Stimulated activated CD4-positive, alpha-beta T cell treated with anti-CD3 and anti-CD28 coated beads, Interleukin-15, amount 100 ng/mL, for 24 hours (primary cell): ENCODE results near the gene TUBG2.
"Not testable (repeated sequence)": the region's sequence is repeated elsewhere in the genome, so short reads cannot be mapped to it uniquely, and the experiment has no call there.

Source experiments
- DNase-seq: peaks from one replicate; pipeline ENCODE4 v3.0.0-alpha.2; 2020

Gene TUBG2

DNA sequence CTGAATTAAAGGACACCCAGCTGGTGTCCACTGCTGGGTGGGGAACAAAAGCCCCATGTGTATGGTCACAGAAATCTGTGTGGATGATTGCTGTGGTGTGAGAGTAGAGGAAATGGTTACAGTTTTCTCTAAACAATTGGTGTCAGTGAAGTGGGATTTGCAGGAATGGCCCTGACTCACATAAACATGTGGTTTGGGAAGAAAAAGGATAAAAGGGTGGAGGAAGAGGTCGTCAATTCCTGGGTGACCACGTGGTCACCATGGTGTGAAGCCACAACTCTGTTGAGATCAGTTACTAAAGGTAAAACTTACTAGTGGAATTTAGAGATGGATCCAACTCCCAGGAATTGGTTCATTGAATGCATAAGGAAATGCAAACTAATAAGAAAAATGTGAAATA lies 3.6 kb upstream of the TUBG2 start:
- DNase-seq = no peak

DNA sequence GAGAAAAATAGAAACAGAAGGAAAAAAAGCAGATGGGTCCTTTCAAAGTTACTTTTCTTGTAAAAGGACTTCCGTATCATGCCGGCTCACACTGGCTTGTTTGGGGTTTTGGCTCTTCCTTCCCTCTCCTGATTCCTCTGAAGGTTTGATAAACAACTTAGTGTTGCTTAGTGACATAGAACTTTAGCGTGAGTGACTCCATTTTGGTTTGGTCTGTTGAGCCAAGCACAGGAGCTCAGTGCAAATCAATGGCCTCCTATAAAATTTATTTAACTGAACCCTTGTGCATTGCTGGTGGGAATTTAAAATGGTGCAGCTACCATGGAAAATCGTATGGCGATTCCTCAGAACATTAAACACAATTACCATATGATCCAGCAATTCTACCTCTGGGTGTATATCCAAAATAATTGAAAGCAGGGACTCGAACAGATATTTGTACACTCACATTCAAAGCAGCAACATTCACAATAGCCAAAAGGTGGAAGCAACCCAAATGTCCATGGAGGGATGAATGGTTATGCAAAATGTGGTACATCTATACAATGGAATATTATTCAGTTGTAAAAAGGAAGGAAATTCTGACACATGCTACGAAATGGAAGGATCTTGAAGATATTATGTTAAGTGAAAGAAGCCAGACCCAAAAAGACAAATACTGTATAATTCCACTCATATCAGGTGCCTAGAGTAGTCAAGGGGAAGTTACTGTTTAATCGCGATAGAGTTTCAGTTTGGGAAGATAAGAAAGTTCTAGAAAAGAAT lies 1.1 kb upstream of the TUBG2 start:
- no peak for DNase-seq

DNA sequence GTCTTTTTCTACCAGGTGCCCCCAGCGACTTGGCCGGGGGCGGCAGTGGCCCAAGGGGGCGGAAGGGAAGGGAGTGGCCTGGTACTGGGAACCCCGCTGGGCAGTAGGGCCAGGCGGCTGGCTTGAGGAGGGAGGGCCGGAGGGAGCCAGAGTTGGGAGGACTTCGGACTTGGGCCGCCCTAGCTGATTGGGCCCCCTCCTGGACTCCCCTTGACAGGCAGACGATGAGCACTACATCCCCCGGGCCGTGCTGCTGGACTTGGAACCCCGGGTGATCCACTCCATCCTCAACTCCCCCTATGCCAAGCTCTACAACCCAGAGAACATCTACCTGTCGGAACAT lies 819 bp downstream of the TUBG2 start:
- not testable (repeated sequence) for DNase-seq

DNA sequence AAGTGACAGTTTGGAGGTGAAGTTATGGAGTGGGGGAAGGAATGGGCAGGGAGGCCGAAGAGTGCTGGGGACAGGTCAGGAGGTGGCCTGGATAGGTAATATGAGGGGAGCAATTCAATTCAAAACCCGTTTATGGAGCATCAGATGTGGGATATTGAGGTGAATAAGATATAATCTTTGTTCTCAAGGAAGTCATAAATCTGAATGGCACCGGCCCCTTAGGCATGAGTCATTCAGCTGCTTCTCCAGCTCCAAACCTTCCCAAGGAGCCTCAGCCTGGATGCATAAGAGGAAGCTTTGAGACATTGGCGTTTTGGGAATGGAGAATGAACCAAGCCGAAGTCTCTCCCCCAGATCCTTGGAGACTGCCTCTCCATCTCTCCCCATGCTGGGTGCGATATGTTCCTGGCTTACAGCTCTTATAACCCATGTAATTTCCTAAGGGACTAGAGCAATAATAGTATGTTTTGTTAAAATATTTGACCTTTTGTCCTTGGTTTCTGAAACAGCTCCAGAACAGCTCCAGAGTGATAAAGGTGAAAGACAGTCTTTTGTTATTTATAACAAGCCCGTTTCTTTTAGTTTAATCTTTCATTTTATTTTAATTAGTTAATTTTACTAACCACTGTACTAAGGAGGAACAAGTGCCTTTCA lies 1.7 kb downstream of the TUBG2 start:
- no peak for DNase-seq

DNA sequence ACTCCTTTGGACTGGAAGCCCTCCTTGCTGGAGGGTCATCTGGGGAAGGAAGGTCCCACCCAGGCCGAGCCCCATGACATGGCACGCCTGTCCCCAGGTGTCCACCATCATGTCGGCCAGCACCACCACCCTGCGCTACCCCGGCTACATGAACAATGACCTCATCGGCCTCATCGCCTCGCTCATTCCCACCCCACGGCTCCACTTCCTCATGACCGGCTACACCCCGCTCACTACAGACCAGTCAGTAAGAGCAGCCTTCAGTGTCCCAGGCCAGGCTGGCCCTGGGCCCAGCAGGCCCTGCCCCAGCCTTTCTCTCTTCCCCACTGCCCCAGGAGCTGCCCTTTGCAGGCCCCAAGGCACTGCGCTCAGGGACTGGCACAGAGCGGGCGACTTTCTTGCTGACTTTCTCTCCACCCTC lies 6.5 kb downstream of the TUBG2 start:
- DNase-seq = no peak

DNA sequence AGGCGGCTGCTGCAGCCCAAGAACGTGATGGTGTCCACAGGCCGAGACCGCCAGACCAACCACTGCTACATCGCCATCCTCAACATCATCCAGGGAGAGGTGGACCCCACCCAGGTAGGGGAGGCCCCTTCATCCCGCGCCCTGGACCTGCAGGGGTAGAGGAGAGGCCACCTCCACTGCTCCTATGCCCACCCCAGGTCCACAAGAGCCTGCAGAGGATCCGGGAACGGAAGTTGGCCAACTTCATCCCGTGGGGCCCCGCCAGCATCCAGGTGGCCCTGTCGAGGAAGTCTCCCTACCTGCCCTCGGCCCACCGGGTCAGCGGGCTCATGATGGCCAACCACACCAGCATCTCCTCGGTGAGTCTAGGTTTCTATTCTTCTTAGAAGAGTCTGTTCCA lies 7.0 kb downstream of the TUBG2 start:
- DNase-seq = not testable (repeated sequence)

DNA sequence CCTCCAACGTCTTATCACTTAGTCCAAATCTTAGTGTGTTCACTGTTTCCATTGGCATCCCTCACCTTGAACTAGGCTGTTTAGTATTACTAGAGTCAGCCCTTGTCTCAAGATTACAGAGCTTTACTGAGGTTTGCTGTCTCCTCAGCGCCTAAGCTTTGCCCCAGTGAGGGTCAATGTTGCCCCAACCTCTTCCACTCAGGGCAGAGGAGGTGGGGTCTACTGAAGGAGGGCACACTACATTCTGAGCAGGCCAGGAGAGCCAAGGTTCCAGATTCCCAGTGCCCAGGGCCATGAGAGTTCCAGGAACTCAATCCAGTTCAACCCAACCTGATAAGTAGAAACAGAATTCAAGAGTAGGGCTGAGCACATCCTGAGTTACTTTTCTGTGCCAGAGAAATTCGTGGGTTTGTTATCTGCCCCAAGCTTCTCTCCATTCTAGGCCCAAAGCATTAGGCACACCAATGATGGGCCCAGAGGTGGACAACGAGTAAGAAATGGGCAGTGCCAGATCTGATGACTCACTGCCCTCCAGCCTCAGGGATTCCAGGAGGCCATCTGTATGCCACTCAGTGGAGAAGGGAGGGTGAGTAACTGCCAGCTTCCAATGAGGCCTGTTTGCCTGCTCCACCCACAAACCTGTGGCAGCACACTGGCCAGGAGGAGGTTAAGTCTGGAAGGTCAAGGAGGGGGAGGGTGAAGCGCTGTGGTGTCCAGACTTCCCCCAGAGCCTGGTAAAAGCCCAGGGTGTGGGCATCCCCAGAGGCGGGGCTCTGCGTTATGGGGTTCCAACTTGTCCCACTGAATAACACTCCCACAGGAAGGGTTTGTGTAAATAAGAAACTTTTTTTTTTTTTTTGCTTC lies 8.2 kb downstream of the TUBG2 start:
- DNase-seq = no peak

DNA sequence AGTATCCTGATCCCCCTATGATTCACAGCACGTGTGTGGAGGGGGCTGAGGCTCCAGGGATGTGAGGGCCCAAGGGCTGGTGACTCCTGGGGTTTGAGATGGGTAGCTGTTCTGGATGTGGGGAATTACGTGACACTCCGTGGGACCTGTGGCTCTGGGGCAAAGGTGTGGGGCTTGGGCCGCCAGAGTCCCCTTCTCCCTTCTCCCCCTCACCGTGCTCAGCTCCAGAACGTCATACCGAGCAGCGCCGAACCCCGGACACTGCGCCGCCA lies 10.6 kb downstream of the TUBG2 start:
- no peak for DNase-seq

DNA sequence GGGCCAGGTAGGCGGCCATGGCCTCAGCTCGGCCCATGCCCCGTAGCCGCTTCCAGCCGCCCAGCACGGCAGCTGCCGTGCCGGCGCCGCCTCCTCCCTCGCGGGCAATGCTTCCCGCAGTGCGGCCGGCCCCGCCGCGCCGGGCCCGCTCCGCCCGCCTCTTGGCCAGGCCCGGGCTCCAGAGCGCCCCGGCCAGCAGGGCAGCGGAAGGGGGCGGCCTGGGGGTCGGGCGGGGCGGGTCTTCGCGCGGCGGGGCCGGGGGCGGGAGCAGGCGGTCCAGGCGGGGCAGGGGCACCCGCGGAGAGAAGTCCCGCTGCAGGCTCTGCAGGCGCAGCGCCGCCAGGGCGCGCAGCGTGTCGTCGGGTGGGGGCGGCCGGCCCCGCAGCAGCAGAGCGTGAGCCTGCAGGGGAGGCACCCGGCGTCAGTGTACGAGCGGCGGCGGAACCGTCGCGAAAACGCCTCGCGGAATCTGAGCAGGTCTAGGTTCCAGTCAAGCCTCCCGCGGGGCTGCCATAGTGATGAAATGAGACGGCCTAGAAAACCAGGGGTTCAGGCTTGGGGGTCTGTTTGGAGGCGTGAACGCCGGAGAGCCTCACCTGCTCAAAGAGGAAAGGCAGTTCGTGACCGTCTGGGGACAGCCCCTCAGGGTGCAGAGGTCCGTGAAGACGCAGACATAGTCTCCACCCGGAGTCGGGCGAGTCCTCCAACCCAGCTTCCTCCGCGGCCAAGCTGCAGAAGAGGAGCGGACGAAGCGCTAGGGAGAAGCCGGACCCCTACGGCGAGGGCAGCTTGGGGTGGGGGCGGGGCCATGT lies 11.1 kb downstream of the TUBG2 start:
- DNase-seq = peak; percentile 57

DNA sequence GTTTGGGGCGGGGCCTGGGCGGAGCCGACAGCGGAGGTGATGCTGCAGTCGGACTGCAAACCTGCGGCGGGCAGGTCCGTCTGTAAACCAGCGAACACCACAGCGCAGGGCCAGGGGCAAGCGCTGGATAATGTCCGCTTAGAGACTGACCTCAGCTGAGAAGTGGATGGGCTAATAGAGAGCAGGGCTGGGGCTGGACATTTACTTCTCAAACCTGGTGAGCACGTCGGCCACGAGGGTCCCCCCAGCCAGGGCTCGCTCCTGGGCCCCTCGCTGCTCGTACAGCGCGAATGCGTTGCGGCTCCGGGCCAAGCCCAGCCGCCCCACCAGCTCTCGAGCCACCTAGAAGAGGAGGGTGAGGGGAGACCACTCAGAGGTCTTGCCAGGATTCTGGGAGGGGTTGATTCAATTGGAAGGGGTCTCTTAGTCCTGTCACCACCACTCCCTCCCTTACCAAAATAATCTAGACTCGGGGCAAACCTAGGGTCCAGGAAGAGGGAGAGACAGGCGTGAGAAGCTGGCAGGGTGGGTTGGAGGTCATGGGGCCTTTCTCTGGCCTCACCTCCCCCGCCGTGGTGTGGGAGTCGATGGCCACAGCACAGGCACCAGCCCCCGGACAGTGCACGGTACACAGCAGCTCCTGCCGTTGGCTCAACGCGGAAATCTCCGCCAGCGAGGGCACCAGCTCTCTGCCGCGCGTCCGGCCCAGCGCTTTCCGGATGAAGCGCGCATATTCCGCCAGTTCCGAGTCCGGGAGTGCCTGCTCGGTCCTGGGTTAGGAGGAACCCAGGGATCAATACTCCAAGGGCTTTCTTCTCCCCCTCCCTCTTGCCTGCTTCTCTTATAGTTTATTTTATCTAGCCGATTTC lies 11.9 kb downstream of the TUBG2 start:
- DNase-seq = no peak

DNA sequence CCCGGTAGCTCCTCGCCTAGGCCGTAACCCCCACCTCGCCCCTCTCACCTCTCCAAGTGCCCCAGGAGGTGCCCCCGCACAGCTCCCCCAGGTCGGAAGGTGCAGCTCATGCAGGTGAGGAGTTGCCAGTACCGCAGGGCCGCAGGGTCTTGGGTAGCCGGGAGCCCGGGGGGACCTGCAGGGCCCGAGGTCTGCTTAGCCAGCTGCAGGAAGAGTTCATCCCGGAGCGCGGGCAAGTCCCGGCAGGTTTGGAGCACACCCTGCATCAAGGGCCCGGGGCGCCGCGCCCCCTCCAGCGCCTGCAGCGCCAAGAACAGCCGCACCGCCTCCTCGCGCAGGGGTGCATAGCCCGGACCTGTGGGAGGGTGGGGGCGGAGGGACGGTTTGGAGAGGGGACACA lies 13.0 kb downstream of the TUBG2 start:
- no peak for DNase-seq

DNA sequence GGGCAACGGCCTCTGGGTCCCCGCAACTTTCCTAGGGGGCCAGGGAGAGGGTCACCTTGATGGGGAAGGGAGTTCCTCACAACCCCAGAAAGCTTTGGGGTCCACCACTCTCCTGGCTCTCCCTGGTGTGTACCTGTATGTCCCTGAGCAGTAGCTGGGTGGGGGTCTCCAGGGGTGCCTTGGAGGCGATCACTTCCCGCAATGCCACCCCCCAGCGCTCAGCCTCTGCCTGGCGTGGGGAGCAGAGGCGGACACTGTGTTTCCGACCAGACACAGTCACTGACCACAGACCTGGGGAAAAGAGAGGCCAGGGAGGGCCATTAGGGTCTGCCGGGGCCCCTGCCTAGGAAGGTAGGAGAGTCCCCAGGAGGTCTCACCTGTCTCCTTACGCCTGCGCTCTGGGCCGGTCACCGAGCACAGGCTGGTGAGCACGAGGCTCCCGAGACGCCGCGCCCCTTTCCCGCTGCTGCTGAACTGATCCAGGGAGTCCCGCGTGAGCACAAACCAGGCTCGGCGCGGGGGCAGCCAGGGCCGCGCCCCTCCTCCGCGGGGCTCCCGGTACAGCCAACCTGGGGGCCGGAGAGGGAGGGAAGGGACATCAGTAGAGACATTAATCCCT lies 14.3 kb downstream of the TUBG2 start:
- DNase-seq = no peak

DNA sequence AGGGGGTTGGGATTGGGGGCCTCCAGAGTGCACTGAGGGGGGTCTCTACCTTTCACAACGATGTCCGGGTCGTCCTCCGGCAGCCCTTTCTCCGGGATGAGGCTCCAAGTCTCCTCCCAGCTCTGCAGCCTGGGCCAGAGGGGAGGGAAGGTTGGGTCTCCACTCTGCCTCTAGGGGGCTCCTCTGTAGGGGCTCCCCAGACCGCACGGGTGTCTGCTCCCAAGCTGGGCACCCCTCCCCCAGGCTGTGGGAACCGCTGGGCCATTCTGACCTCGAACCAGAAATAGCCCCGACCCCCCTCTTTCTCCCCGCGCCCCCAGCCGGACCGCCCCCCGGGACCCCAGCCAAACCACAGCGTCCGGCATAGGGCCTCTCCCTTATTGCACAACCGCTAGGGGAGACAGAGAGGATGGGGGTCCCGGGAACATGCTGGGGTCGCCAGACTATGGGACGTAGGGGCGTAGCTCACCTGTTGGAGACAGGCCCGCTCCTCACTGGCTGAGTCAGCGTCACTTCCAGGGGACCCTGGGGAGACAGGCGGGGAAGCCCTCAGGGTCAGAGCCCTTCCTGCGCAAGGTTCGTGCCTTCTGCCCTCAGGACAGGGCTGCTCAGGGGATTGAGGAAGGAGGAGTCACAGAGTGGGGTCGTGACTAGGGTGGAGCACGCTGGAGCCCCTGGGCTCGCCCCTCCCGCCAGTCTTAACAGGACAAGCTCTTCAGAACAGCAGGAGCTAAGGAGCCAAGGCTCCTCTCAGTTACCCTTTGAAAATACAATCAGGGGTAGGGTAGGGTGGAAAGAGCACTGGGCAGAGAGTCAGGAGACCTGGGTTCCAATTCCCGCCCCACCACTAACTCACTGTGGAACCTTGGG lies 15.0 kb downstream of the TUBG2 start:
- no peak for DNase-seq

DNA sequence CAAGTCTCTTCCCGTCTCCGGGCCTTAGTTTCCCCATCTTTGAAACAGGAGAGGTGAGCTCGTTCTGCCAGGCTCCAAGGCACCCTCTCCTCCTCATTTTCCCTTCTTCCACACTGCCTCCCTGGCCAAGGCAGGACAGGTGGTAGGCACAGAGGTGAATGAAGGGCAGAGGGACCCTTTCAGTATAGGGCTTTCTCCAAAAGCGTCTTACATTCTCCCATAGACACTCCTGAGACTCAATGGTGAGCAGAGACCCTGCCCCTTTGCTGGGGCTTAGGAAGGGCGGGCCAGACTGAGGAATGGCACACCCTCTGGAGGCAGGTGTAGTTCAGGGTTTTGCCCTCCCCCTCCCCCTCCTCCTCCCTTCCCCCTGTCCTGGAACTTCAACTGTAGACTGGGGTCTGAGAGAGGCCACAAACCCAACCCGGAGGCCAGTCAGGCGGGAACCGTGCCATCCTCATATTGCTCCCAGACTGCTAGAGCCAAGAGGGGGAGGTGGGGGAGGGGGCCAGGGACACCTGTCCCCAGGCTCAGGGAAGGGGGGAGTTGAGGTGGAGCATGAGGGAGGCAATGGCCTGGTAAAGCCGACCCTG lies 15.8 kb downstream of the TUBG2 start:
- DNase-seq = no peak

DNA sequence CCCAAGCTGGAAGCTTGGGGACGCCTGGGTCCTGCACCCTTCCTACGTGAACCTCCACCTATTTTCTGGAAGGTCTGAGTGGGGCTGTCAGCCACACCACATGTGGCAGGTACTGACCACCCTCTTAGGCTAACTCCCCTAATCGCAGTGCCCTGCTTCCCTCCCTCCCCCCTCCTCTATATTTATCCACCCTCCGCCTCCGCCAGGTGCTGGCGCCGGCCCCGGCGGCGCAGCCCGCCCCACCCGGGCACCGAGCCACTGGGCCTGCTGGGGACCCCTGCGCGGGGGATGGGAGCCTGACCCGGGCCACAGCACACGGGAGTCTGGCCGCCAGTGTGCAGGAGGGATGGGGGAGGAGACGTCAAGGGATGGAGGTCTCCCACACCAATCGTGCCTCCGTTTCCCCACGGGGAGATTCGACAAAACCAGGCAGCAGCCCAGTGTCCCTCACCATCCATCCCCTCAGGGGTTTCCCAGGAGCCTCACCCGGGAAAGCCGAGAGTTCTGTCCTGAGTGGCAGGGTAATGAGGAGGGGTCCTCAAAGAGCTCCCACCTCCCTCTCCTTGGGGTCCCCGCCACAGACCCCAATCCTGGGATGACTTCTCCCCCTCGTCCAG lies 16.4 kb downstream of the TUBG2 start:
- no peak for DNase-seq

DNA sequence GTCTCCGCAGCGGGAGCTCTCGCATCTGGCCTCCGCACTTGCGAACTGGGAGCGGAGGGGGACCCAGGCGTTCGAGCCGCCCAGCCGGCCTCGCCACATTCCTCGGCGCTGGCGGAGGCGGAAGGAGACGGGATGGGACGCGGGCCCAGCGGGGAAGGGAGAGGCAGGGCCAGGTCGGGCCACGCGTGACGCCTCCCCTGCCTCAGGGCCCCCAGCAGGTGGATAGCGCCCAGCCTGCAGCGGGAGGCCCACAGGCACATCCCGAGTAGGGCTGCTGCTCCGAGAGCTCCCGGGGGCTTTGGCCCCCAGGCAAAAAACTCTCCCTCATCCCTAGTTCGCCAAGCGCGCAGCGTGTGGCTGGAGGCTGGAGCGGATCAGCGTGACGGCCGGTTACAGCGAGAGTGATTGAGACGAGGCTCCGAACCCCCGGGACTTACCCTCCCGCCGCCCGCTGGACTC lies 16.9 kb downstream of the TUBG2 start:
- no peak for DNase-seq

DNA sequence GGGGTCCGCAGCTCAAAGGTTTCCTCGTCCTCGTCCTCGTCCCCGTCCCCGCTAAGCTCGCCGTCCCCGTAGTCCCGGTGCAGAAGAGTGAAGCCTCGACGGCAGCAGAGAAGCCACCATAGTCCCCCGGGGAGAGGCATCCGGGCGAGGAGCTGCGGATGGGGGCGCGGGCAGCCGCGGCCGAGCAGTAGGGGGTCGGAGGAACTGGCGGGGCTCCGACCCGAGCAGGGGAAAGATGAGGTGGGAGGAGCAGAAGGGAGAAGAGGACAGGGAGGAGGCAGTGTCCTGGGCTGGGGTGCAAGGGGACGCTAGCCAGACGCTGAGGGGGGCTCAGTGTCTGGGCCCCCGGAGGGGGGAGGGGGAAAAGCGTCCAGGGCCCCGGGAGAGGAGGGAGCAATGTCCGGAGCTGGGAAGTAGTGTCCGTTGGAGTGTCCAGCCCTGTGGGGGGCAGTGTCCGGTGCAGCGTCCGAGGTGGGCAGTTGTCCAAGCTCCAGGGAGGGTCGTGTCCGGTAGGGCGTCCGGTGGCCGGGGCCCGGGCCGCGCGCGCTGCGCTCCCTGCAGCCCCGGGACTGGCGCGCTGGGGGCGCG lies 17.4 kb downstream of the TUBG2 start, which contains the start of gene PLEKHH3:
PLEKHH3 (minus strand) TSS at position 571 of the 588 bp plus-strand sequence; CDS start at position 140, 431 bp downstream.
- no peak for DNase-seq

DNA sequence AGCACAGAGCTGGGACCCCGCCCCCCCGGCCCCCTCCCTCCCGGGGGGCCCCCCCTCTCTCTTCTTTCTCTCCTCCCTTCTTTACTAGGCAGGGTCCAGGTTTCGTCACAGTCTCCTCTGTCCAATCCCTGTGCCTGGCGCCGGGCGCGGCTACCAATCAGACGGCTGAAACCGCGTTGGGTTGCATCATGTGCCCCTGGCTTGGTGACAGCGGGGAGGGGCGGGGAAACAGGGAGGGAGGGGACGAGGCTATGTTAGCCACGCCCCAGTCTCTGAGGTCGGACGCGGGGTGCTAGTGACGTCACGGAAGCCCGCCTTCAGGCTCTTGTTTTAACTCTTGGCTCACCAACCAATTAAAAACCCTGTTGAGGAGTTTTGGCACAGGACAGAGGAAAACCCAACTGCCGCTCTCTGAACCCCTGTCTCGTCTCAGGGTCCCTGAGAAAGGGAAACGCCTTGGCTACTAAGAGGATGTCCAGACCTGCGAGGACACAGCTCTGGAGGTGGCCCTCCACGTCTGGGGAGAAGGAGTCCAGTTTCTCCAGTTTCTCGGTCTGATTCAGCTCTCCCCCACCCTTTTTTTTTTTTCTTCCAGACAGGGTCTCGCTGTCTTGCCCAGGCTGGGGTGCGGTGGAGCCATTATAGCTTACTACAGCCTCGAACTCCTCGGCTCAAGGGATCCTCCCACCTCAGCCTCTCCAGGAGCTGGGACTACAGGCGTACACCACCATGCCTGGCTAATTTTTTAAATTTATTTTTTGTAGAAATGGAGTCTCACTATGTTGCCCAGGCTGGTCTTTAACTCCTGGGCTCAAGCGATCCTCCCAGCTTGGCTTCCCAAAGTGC lies 18.2 kb downstream of the TUBG2 start:
- peak; percentile 100 for DNase-seq
